Neural cell (in vitro differentiated cells): Measurements from ENCODE around the gene C12orf75.

Experiments used
- CTCF ChIP-seq: fragments of 450-650 bp; IDR thresholded peaks from 2 replicates; pipeline ENCODE4 v1.5.1; 2014; ENCODE audit warnings: antibody characterized with exemption, mild to moderate bottlenecking, moderate library complexity; ENCODE audit not compliant: poor library complexity, severe bottlenecking
- RAD21 ChIP-seq: fragments of 450-650 bp; conservative IDR thresholded peaks from 2 replicates; pipeline ENCODE4 v1.6.1; 2014; ENCODE audit warnings: antibody characterized with exemption, mild to moderate bottlenecking, moderate library complexity
- REST ChIP-seq: IDR thresholded peaks from 2 replicates; pipeline ENCODE4 v1.6.1; 2012; ENCODE audit warnings: borderline replicate concordance
- SMC3 ChIP-seq: fragments of 450-650 bp; conservative IDR thresholded peaks from 2 replicates; pipeline ENCODE4 v1.6.1; 2014; ENCODE audit warnings: antibody characterized with exemption, mild to moderate bottlenecking, moderate library complexity; ENCODE audit not compliant: poor library complexity

GRCh38 chr12:105337391-105337790 is 6.9 kb downstream of the C12orf75 start:
- TF ChIP-seq CTCF (no peak), RAD21 (no peak), REST (no peak), SMC3 (no peak)
